ENCODE results near the gene ZNF460. TPM values are rescaled to one million over a fixed set of nuclear protein-coding genes. Genes with fewer than 3 reads are reported as not detected.
A peak's percentile ranks its signal among the peaks of the same experiment; 100 is the strongest.

ZNF460 gene
- total and polyA plus RNA-seq, 10 of the 15 experiments (the other 5 are each of a cell fraction or from before 2014, with no cell fraction given), result 0.15 to 43.0 (median 8.7) TPM

GRCh38 chr19:57269515-57270250 lies 10.6 kb upstream of the ZNF460 start (continued):
- TF ChIP-seq CTCF (IDR thresholded peaks at IDR 0.05 in 2 of 3, conservative IDR thresholded peaks at IDR 0.05 in 1 of 3; ENCODE audit: control insufficient read depth in 2 of 3, extremely low read depth in 1 of 3, insufficient read depth in 1 of 3, low read depth in 3 of 3, low read length in 3 of 3), result no peak
- no peak for TF ChIP-seq NFYB (IDR thresholded peaks at IDR 0.05; ENCODE audit: insufficient read depth, low read depth, low read length)
- TF ChIP-seq, protein P1, sequence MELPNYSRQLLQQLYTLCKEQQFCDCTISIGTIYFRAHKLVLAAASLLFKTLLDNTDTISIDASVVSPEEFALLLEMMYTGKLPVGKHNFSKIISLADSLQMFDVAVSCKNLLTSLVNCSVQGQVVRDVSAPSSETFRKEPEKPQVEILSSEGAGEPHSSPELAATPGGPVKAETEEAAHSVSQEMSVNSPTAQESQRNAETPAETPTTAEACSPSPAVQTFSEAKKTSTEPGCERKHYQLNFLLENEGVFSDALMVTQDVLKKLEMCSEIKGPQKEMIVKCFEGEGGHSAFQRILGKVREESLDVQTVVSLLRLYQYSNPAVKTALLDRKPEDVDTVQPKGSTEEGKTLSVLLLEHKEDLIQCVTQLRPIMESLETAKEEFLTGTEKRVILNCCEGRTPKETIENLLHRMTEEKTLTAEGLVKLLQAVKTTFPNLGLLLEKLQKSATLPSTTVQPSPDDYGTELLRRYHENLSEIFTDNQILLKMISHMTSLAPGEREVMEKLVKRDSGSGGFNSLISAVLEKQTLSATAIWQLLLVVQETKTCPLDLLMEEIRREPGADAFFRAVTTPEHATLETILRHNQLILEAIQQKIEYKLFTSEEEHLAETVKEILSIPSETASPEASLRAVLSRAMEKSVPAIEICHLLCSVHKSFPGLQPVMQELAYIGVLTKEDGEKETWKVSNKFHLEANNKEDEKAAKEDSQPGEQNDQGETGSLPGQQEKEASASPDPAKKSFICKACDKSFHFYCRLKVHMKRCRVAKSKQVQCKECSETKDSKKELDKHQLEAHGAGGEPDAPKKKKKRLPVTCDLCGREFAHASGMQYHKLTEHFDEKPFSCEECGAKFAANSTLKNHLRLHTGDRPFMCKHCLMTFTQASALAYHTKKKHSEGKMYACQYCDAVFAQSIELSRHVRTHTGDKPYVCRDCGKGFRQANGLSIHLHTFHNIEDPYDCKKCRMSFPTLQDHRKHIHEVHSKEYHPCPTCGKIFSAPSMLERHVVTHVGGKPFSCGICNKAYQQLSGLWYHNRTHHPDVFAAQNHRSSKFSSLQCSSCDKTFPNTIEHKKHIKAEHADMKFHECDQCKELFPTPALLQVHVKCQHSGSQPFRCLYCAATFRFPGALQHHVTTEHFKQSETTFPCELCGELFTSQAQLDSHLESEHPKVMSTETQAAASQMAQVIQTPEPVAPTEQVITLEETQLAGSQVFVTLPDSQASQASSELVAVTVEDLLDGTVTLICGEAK (IDR thresholded peaks at IDR 0.05; ENCODE audit: borderline replicate concordance), result peak; percentile 52; the same call in 1 of the 2 replicates
- no peak for TF ChIP-seq CEBPB (IDR thresholded peaks at IDR 0.05; ENCODE audit: borderline replicate concordance in 1 of 2, low read depth in 2 of 2, low read length in 2 of 2)
- TF ChIP-seq ZNF384 (IDR thresholded peaks at IDR 0.05; ENCODE audit: borderline replicate concordance, low read depth, low read length), result peak; percentile 57
- no peak for TF ChIP-seq CHD2 (IDR thresholded peaks at IDR 0.05; ENCODE audit: borderline replicate concordance, low read depth, low read length)
